ENCODE results near the gene THBD.

THBD gene

GRCh38 chr20:23094213-23094896 is 44.9 kb upstream of the THBD start:
- Histone ChIP-seq H3K4me3 (replicated peaks; ENCODE audit: insufficient read depth, low read length) (no peak overlapping the region), H3K27me3 (ENCODE audit: insufficient read depth, poor library complexity, severe bottlenecking) (no peaks in the 10 kb centered on the region), H3K27ac (replicated peaks) (no peak overlapping the region)
- no peak for DNase-seq (ENCODE audit: low read depth in 1 of 2, low spot score in 1 of 2)
- no peak for TF ChIP-seq REST (IDR thresholded peaks at IDR 0.05; ENCODE audit: insufficient replicate concordance, low read depth)
- no peak for TF ChIP-seq SPI1 (IDR thresholded peaks at IDR 0.05; ENCODE audit: borderline replicate concordance, low read depth)
- TF ChIP-seq, protein P1, sequence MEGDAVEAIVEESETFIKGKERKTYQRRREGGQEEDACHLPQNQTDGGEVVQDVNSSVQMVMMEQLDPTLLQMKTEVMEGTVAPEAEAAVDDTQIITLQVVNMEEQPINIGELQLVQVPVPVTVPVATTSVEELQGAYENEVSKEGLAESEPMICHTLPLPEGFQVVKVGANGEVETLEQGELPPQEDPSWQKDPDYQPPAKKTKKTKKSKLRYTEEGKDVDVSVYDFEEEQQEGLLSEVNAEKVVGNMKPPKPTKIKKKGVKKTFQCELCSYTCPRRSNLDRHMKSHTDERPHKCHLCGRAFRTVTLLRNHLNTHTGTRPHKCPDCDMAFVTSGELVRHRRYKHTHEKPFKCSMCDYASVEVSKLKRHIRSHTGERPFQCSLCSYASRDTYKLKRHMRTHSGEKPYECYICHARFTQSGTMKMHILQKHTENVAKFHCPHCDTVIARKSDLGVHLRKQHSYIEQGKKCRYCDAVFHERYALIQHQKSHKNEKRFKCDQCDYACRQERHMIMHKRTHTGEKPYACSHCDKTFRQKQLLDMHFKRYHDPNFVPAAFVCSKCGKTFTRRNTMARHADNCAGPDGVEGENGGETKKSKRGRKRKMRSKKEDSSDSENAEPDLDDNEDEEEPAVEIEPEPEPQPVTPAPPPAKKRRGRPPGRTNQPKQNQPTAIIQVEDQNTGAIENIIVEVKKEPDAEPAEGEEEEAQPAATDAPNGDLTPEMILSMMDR (IDR thresholded peaks at IDR 0.05; ENCODE audit: insufficient read depth, low read length): no peak
- TF ChIP-seq GABPA (IDR thresholded peaks at IDR 0.05; ENCODE audit: low read depth): no peak
- TF ChIP-seq POLR2AphosphoS5 (IDR thresholded peaks at IDR 0.05; ENCODE audit: low read depth): no peak

DNA sequence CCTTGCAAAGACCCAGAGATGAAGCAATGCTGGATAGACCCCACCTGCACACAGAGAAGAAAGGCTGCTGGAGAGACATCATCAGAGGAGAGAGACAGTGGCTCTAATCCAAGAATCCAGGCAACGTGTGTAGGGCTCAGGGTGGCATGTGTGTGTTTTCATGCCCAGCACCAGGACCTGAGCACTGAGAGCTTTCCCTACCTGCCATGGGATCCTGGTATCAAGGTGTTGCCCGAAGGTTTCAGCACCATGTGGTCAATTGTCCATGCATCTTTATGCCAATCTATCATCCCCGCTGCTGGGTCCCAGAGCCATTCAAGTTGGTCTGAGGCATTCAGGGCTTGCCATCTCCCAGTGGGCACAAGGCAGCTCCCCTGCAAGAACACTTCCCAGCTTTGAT is 44.1 kb upstream of the THBD start:
- no peak overlapping the region for H3K27ac ChIP-seq (replicated peaks)
- H3K27me3 ChIP-seq (ENCODE audit: insufficient read depth, poor library complexity, severe bottlenecking): no peaks in the 10 kb centered on the region
- DNase-seq (ENCODE audit: low read depth in 1 of 2, low spot score in 1 of 2): no peak
- no peak overlapping the region for H3K4me3 ChIP-seq (replicated peaks; ENCODE audit: insufficient read depth, low read length)
- TF ChIP-seq REST (IDR thresholded peaks at IDR 0.05; ENCODE audit: insufficient replicate concordance, low read depth) (no peak), POLR2AphosphoS5 (IDR thresholded peaks at IDR 0.05; ENCODE audit: low read depth) (no peak), SPI1 (IDR thresholded peaks at IDR 0.05; ENCODE audit: borderline replicate concordance, low read depth) (no peak), GABPA (IDR thresholded peaks at IDR 0.05; ENCODE audit: low read depth) (no peak)
- TF ChIP-seq, protein P1 (IDR thresholded peaks at IDR 0.05; ENCODE audit: insufficient read depth, low read length): no peak

DNA sequence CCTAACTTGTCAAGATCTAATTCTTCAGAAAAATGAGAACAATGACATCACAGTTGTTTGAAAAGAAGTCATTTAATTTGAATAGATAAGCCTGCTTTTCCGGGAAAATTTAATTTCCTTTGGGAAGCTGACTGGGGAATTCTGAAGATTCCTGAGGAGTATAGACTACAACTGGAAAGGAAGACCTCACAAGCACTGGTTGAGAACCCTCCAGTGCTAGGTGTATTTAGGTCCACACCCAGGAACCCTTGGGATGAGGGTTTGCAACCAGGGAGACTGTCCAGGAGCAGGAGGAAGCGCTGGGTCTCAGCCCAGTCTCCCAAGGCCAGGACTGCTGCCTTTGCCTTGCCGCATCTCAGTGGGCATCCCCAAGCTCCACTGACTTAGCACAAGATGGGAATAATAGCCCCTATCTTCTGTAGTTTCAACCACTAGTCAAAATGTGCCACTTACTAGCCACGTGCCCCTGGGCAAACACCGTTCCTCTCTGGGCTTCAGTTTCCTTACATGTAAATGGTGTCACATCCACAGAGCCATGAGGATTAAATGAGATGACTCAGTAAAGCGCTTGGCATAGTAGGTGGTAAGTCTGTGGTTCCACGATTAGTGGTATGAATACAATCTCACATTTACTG is 43.5 kb upstream of the THBD start:
- TF ChIP-seq GABPA (IDR thresholded peaks at IDR 0.05; ENCODE audit: low read depth) (no peak), SPI1 (IDR thresholded peaks at IDR 0.05; ENCODE audit: borderline replicate concordance, low read depth) (no peak), REST (IDR thresholded peaks at IDR 0.05; ENCODE audit: insufficient replicate concordance, low read depth) (no peak), POLR2AphosphoS5 (IDR thresholded peaks at IDR 0.05; ENCODE audit: low read depth) (no peak)
- TF ChIP-seq, protein P1 (IDR thresholded peaks at IDR 0.05; ENCODE audit: insufficient read depth, low read length): no peak
- no peak for DNase-seq (ENCODE audit: low read depth in 1 of 2, low spot score in 1 of 2)
- H3K27ac ChIP-seq (replicated peaks): no peak overlapping the region

More for the DNA sequence above, 43.5 kb upstream of the THBD start:
- H3K27me3 ChIP-seq (ENCODE audit: insufficient read depth, poor library complexity, severe bottlenecking): no peaks in the 10 kb centered on the region
- H3K4me3 ChIP-seq (replicated peaks; ENCODE audit: insufficient read depth, low read length): no peak overlapping the region

Data from HL-60 (cell line).